Activated CD4-positive, alpha-beta T cell treated with anti-CD3 and anti-CD28 coated beads, Interleukin-2, amount 10 ng/mL, durations not matched to agents 7 days and 5 days (primary cell): Measurements from ENCODE around the gene TRIM38. TPM values are rescaled to one million over a fixed set of nuclear protein-coding genes. Genes with fewer than 3 reads are reported as not detected.
"Not testable (repeated sequence)": the region's sequence is repeated elsewhere in the genome, so short reads cannot be mapped to it uniquely, and the experiment has no call there.

Experiments used
- CTCF ChIA-PET: fragments of 350-600 bp; sonication (Branson Sonifier 250); formaldehyde crosslinking; loops from one replicate; lab custom pipeline; 2021; ENCODE audit warnings: antibody characterized with exemption; lab: Charles Lee
- POLR2A ChIA-PET: fragments of 350-600 bp; sonication (Branson Sonifier 250); formaldehyde crosslinking; loops from one replicate; lab custom pipeline; 2021; ENCODE audit warnings: antibody characterized with exemption; lab: Charles Lee
- DNase-seq: peaks from one replicate; pipeline ENCODE4 v3.0.0-alpha.2; 2020
- H3K27ac Mint-ChIP-seq: one replicate; pipeline ENCODE4 v1.8.0; 2021; ENCODE audit warnings: mild to moderate bottlenecking, moderate library complexity, mixed read lengths
- H3K27me3 Mint-ChIP-seq: one replicate; pipeline ENCODE4 v1.8.0; 2021; ENCODE audit warnings: mixed read lengths
- H3K36me3 Mint-ChIP-seq: one replicate; pipeline ENCODE4 v1.8.0; 2021; ENCODE audit warnings: low read depth, mixed read lengths
- H3K4me1 Mint-ChIP-seq: one replicate; pipeline ENCODE4 v1.8.0; 2021; ENCODE audit warnings: mixed read lengths
- H3K4me3 Mint-ChIP-seq: one replicate; pipeline ENCODE4 v1.8.0; 2021; ENCODE audit warnings: mild to moderate bottlenecking, moderate library complexity, mixed read lengths
- H3K9me3 Mint-ChIP-seq: one replicate; pipeline ENCODE4 v1.8.0; 2021; ENCODE audit warnings: mixed read lengths
- total RNA-seq, 2 experiments: library from RNA; stranded (reverse); gene quantifications; one replicate each; pipeline ENCODE4 v1.2.3, GENCODE V29; 2021

TRIM38 gene
- total RNA-seq, 2 experiments from 2014 or later, result 25.4 to 27.6 TPM

GRCh38 chr6:25945738-25946137 is 16.9 kb upstream of the TRIM38 start:
- POLR2A ChIA-PET, H3K36me3 Mint-ChIP-seq, H3K4me3 Mint-ChIP-seq, CTCF ChIA-PET, H3K27me3 Mint-ChIP-seq, DNase-seq, H3K27ac Mint-ChIP-seq: not testable (repeated sequence)
- H3K4me1 Mint-ChIP-seq, result peaks cover 29% of the 10 kb centered on the region
- peaks cover 12% of the 10 kb centered on the region for H3K9me3 Mint-ChIP-seq

- Mint-ChIP-seq H3K36me3 (peaks cover 10% of the 10 kb centered on the region), H3K9me3 (peaks cover 14% of the 10 kb centered on the region), H3K27me3 (peaks cover 3% of the 10 kb centered on the region), H3K27ac (no peak overlapping the region), H3K4me1 (peaks cover 29% of the 10 kb centered on the region), H3K4me3 (peak overlapping the region; percentile 17)
- POLR2A ChIA-PET, result no interaction called here
- DNase-seq, result no peak
- CTCF ChIA-PET, result interaction anchor here (0.9 to 1.6 kb wide), 2 partner anchors 15 to 46 kb away, joined by 4 to 5 read pairs; no protein-coding TSS in a partner anchor
These were observed 16.0 kb upstream of the TRIM38 start for GRCh38 chr6:25946631-25947030.

DNA sequence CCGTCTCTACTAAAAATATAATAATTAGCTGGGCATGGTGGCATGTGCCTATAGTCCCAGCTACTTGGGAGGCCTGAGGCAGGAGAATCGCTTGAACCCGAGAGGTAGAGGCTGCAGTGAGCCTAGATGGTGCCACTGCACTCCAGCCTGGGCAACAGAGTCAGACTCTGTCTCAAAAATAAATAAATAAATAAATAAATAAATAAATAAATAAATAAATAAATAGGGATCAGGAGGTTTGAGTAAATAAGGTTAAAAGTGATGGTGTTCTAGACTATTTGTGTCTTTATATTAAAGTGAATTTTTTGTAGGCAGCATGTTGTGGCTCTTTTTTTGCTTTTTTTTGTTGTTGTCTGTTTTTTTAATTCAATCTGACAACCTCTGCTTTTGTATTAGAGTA is 15.1 kb upstream of the TRIM38 start:
- POLR2A ChIA-PET, H3K27ac Mint-ChIP-seq, H3K36me3 Mint-ChIP-seq, H3K27me3 Mint-ChIP-seq, DNase-seq, H3K4me3 Mint-ChIP-seq: not testable (repeated sequence)
- Mint-ChIP-seq H3K4me1 (peaks cover 29% of the 10 kb centered on the region), H3K9me3 (peaks cover 15% of the 10 kb centered on the region)
- CTCF ChIA-PET, result interaction anchor here (0.9 to 1.6 kb wide), 3 partner anchors 11 to 45 kb away, joined by 4 to 5 read pairs (median 4); no protein-coding TSS in a partner anchor

DNA sequence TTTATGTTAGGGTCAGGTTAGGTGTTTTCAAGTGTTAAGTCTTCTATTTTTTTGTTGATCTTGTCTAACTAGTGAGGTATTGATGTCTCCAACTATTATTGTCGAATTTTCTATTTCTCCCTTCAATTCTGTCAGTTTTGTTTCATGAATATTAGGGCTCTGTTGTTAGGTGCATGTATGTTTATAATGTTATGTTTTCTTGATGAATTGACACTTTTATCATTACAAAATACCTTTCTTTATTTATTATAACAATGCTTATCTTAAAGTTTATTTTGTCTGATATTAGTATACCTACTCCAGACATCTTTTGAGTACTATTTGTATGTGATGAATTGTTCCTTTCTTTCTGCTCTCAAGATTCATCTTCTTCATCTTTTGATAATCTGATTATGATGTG is 12.9 kb upstream of the TRIM38 start:
- H3K27me3 Mint-ChIP-seq, result peaks cover 3% of the 10 kb centered on the region
- peaks cover 25% of the 10 kb centered on the region for H3K4me1 Mint-ChIP-seq
- POLR2A ChIA-PET, result no interaction called here
- no peak overlapping the region for H3K27ac Mint-ChIP-seq
- H3K36me3 Mint-ChIP-seq, result peaks cover 10% of the 10 kb centered on the region
- H3K9me3 Mint-ChIP-seq, result peaks cover 18% of the 10 kb centered on the region
- no peak for DNase-seq
- no peak overlapping the region for H3K4me3 Mint-ChIP-seq
- CTCF ChIA-PET, result no interaction called here

- Mint-ChIP-seq H3K27ac (no peak overlapping the region), H3K9me3 (peaks cover 16% of the 10 kb centered on the region)
- CTCF ChIA-PET, result no interaction called here
These were observed 12.3 kb upstream of the TRIM38 start for GRCh38 chr6:25950297-25950696.

GRCh38 chr6:25951296-25952032 is 11.1 kb upstream of the TRIM38 start:
- ChIA-PET POLR2A (no interaction called here), CTCF (no interaction called here)
- H3K4me3 Mint-ChIP-seq, result no peak overlapping the region
- DNase-seq, result no peak
- H3K27me3 Mint-ChIP-seq, result peaks cover 3% of the 10 kb centered on the region
- peaks cover 3% of the 10 kb centered on the region for H3K36me3 Mint-ChIP-seq
- H3K4me1 Mint-ChIP-seq, result peaks cover 9% of the 10 kb centered on the region
- H3K27ac Mint-ChIP-seq, result no peak overlapping the region
- H3K9me3 Mint-ChIP-seq, result peaks cover 9% of the 10 kb centered on the region

More at GRCh38 chr6:25950297-25950696, 12.3 kb upstream of the TRIM38 start:
- peaks cover 19% of the 10 kb centered on the region for H3K4me1 Mint-ChIP-seq
- POLR2A ChIA-PET, result no interaction called here
- peaks cover 3% of the 10 kb centered on the region for H3K27me3 Mint-ChIP-seq
- no peak for DNase-seq
- H3K36me3 Mint-ChIP-seq, result peaks cover 9% of the 10 kb centered on the region
- no peak overlapping the region for H3K4me3 Mint-ChIP-seq

GRCh38 chr6:25952535-25952934 is 10.1 kb upstream of the TRIM38 start:
- DNase-seq, result no peak
- ChIA-PET CTCF (interaction anchor here (0.7 to 1.4 kb wide), 3 partner anchors 40 to 190 kb away, joined by 3 to 6 read pairs (median 3); no protein-coding TSS in a partner anchor), POLR2A (interaction anchor here (0.6 kb wide), 2 partner anchors 59 to 624 kb away, joined by 3 to 5 read pairs; no protein-coding TSS in a partner anchor)
- H3K9me3 Mint-ChIP-seq, result peaks cover 9% of the 10 kb centered on the region
- no peak overlapping the region for H3K27ac Mint-ChIP-seq
- H3K27me3 Mint-ChIP-seq, result peaks cover 3% of the 10 kb centered on the region
- H3K4me1 Mint-ChIP-seq, result peaks cover 3% of the 10 kb centered on the region
- peaks cover 3% of the 10 kb centered on the region for H3K36me3 Mint-ChIP-seq
- no peak overlapping the region for H3K4me3 Mint-ChIP-seq

GRCh38 chr6:25953733-25954132 is 8.9 kb upstream of the TRIM38 start:
- no peak for DNase-seq
- no peak overlapping the region for H3K27ac Mint-ChIP-seq
- H3K9me3 Mint-ChIP-seq, result peaks cover 14% of the 10 kb centered on the region
- H3K4me1 Mint-ChIP-seq, result peaks cover 8% of the 10 kb centered on the region
- H3K4me3 Mint-ChIP-seq, result no peak overlapping the region
- H3K27me3 Mint-ChIP-seq, result peaks cover 3% of the 10 kb centered on the region
- ChIA-PET CTCF (no interaction called here), POLR2A (no interaction called here)
- H3K36me3 Mint-ChIP-seq, result peaks cover 8% of the 10 kb centered on the region

GRCh38 chr6:25954756-25955155 is 7.8 kb upstream of the TRIM38 start:
- no peak for DNase-seq
- Mint-ChIP-seq H3K36me3 (peaks cover 13% of the 10 kb centered on the region), H3K27me3 (no peaks in the 10 kb centered on the region), H3K9me3 (peaks cover 17% of the 10 kb centered on the region), H3K27ac (no peak overlapping the region), H3K4me3 (no peak overlapping the region), H3K4me1 (peaks cover 18% of the 10 kb centered on the region)
- ChIA-PET CTCF (no interaction called here), POLR2A (no interaction called here)

- no peak for DNase-seq
- CTCF ChIA-PET, result no interaction called here
- H3K27ac Mint-ChIP-seq, result no peak overlapping the region
- peaks cover 32% of the 10 kb centered on the region for H3K4me1 Mint-ChIP-seq
- no peaks in the 10 kb centered on the region for H3K27me3 Mint-ChIP-seq
- peaks cover 13% of the 10 kb centered on the region for H3K36me3 Mint-ChIP-seq
- H3K4me3 Mint-ChIP-seq, result no peak overlapping the region
- H3K9me3 Mint-ChIP-seq, result peaks cover 25% of the 10 kb centered on the region
- POLR2A ChIA-PET, result no interaction called here
These were observed 6.4 kb upstream of the TRIM38 start for GRCh38 chr6:25956226-25956625.

GRCh38 chr6:25958700-25959162 is 3.9 kb upstream of the TRIM38 start:
- POLR2A ChIA-PET, result interaction anchor here (1.2 kb wide), 1 partner anchor 63 kb away, joined by 4 read pairs; a partner anchor contains a TSS

DNA sequence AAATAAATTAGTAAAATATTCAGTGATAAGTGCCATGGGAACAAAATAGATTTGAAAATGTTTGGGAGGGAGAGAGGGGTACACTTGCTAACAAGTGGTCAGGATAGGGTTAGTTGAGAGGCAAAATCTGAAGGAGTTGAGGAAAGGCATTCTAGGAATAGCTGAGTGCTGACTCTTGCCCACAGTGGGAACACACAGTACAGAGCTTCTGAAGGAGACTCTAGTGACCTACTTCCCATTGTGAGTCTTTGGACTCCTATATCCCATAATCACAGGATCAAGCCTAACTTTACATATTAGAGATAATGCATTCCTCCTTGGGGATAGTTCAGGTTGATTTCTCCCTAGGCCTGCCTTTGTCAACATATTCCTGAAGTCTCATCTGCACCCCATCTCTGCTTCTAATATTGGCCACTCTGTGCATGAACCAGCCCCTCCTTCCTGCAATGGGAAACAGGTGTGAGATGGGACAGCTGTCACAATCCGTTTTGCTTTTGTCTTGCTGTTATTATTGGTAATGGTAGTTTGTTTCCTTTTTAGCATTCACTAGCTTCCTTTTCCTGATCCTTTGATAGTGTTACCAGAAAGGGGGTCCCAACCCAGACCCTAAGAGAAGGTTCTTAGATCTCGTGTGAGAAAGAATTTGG is 2.6 kb upstream of the TRIM38 start:
- peak overlapping the region; percentile 47 for H3K4me3 Mint-ChIP-seq
- peaks cover 29% of the 10 kb centered on the region for H3K36me3 Mint-ChIP-seq
- peaks cover 19% of the 10 kb centered on the region for H3K9me3 Mint-ChIP-seq
- CTCF ChIA-PET, result interaction anchor here (1.3 to 1.6 kb wide), 2 partner anchors 16 to 32 kb away, joined by 3 to 6 read pairs; no protein-coding TSS in a partner anchor
- no peaks in the 10 kb centered on the region for H3K27me3 Mint-ChIP-seq
- peak overlapping the region; percentile 37 for H3K27ac Mint-ChIP-seq
- H3K4me1 Mint-ChIP-seq, result peaks cover 54% of the 10 kb centered on the region
- no peak for DNase-seq
- POLR2A ChIA-PET, result interaction anchor here (0.9 kb wide), 1 partner anchor 61 kb away, joined by 4 read pairs; a partner anchor contains a TSS

More at GRCh38 chr6:25958700-25959162, 3.9 kb upstream of the TRIM38 start:
- H3K4me3 Mint-ChIP-seq, result no peak overlapping the region
- no peaks in the 10 kb centered on the region for H3K27me3 Mint-ChIP-seq
- peaks cover 45% of the 10 kb centered on the region for H3K4me1 Mint-ChIP-seq
- no peak for DNase-seq
- CTCF ChIA-PET, result interaction anchor here (0.6 to 1.6 kb wide), 5 partner anchors 11 to 82 kb away, joined by 3 to 6 read pairs (median 4); a partner anchor contains a TSS
- H3K9me3 Mint-ChIP-seq, result peaks cover 22% of the 10 kb centered on the region
- H3K27ac Mint-ChIP-seq, result peak overlapping the region; percentile 74
- H3K36me3 Mint-ChIP-seq, result peaks cover 22% of the 10 kb centered on the region
